IMR-90 (cell line): ENCODE results near the gene NEK6. TPM values are rescaled to one million over a fixed set of nuclear protein-coding genes. Genes with fewer than 3 reads are reported as not detected.

ENCODE experiments used
- ATAC-seq: fragments of 200-7000 bp; cut with Tn5 transposase; 2 replicates; pipeline ENCODE4 v1.9.1; 2020; ENCODE audit warnings: low read depth, mild to moderate bottlenecking, moderate library complexity
- BruUV-seq: library from RNA; stranded (reverse); fragments of 400-500 nt; replicated peaks from 2 replicates; lab custom pipeline; 2021; lab: Mats Ljungman, UMichigan
- CTCF ChIA-PET: fragments of 300-600 bp; formaldehyde crosslinking; extraction: SDS; loops from one replicate; lab custom pipeline; 2021; ENCODE audit warnings: antibody characterized with exemption; lab: Yijun Ruan, JAX
- POLR2A ChIA-PET: fragments of 300-600 bp; sonication (Branson Sonifier 250); formaldehyde crosslinking; loops from one replicate; lab custom pipeline; 2022; ENCODE audit warnings: antibody characterized with exemption; ENCODE audit not compliant: unreplicated experiment; lab: Charles Lee
- DNase-seq: peaks from one replicate; pipeline ENCODE4 v3.0.0; 2013
- H2AFZ ChIP-seq: replicated peaks from 2 replicates; pipeline ENCODE3; 2013; ENCODE audit warnings: low read length, mild to moderate bottlenecking; ENCODE audit not compliant: poor library complexity
- H2AK5ac ChIP-seq: 2 replicates; pipeline ENCODE4 v1.6.1; 2013; ENCODE audit warnings: low read depth, low read length, inconsistent platforms
- H2AK9ac ChIP-seq: replicated peaks from 2 replicates; pipeline ENCODE3; 2013; ENCODE audit warnings: mild to moderate bottlenecking, low read depth, low read length, moderate library complexity; ENCODE audit not compliant: poor library complexity
- H2BK120ac ChIP-seq: 2 replicates; pipeline ENCODE4 v1.6.1; 2013; ENCODE audit warnings: low read depth, low read length, inconsistent platforms
- H2BK15ac ChIP-seq: 3 replicates; pipeline ENCODE4 v1.6.1; 2013; ENCODE audit warnings: low read depth, low read length, inconsistent platforms
- H2BK20ac ChIP-seq: 2 replicates; pipeline ENCODE4 v1.6.1; 2013; ENCODE audit warnings: low read depth, mild to moderate bottlenecking, inconsistent platforms, low read length, moderate library complexity
- H2BK5ac ChIP-seq: 2 replicates; pipeline ENCODE4 v1.6.1; 2013; ENCODE audit warnings: mild to moderate bottlenecking, low read depth, low read length, inconsistent platforms; ENCODE audit not compliant: poor library complexity, severe bottlenecking
- H3K14ac ChIP-seq: replicated peaks from 2 replicates; pipeline ENCODE4 v1.6.1; 2013; ENCODE audit warnings: low read depth, low read length, inconsistent platforms
- H3K18ac ChIP-seq: 2 replicates; pipeline ENCODE4 v1.6.1; 2013; ENCODE audit warnings: low read depth, low read length, control low read depth
- H3K23ac ChIP-seq: 2 replicates; pipeline ENCODE4 v1.6.1; 2013; ENCODE audit warnings: low read depth, low read length, inconsistent platforms
- H3K27ac ChIP-seq: 2 replicates; pipeline ENCODE4 v1.5.1; 2013; ENCODE audit warnings: mild to moderate bottlenecking, control low read depth, low read length; ENCODE audit not compliant: insufficient read depth
- H3K27me3 ChIP-seq: 2 replicates; pipeline ENCODE4 v1.6.1; 2013; ENCODE audit warnings: low read length; ENCODE audit not compliant: control insufficient read depth, insufficient read depth
- H3K36me3 ChIP-seq: 2 replicates; pipeline ENCODE4 v1.6.1; 2013; ENCODE audit warnings: low read length, mixed read lengths; ENCODE audit not compliant: control insufficient read depth, insufficient read depth
- H3K4ac ChIP-seq: 2 replicates; pipeline ENCODE4 v1.6.1; 2013; ENCODE audit warnings: low read depth, low read length, inconsistent platforms
- H3K4me1 ChIP-seq: 2 replicates; pipeline ENCODE4 v1.6.1; 2013; ENCODE audit warnings: low read length, mixed read lengths; ENCODE audit not compliant: control insufficient read depth, insufficient read depth
- H3K4me2 ChIP-seq: 2 replicates; pipeline ENCODE4 v1.6.1; 2013; ENCODE audit warnings: low read depth, mild to moderate bottlenecking, control low read depth, low read length, moderate library complexity
- H3K4me3 ChIP-seq: 2 replicates; pipeline ENCODE4 v1.5.1; 2013; ENCODE audit warnings: low read depth, mild to moderate bottlenecking, control low read depth, low read length, moderate library complexity; ENCODE audit not compliant: insufficient read depth
- H3K56ac ChIP-seq: 2 replicates; pipeline ENCODE4 v1.6.1; 2013; ENCODE audit warnings: low read length, inconsistent platforms; ENCODE audit not compliant: insufficient read depth; ENCODE audit errors: extremely low read depth
- H3K79me1 ChIP-seq, 2 experiments: 2 replicates each; pipeline ENCODE4 v1.6.1; 2013; ENCODE audit warnings: low read length in 2 of 2, inconsistent platforms in 1 of 2, low read depth in 1 of 2
- H3K9ac ChIP-seq: 2 replicates; pipeline ENCODE4 v1.6.1; 2013; ENCODE audit warnings: low read depth, low read length, control low read depth
- H3K9me1 ChIP-seq: 2 replicates; pipeline ENCODE4 v1.6.1; 2013; ENCODE audit warnings: low read length, inconsistent platforms; ENCODE audit not compliant: insufficient read depth
- H3K9me3 ChIP-seq: 2 replicates; pipeline ENCODE4 v1.6.1; 2013; ENCODE audit warnings: low read length; ENCODE audit not compliant: control insufficient read depth, insufficient read depth
- H4K20me1 ChIP-seq: 2 replicates; pipeline ENCODE4 v1.6.1; 2013; ENCODE audit warnings: low read length, inconsistent platforms; ENCODE audit not compliant: insufficient read depth
- H4K5ac ChIP-seq: 2 replicates; pipeline ENCODE4 v1.6.1; 2013; ENCODE audit warnings: mild to moderate bottlenecking, low read depth, low read length, control low read depth
- H4K8ac ChIP-seq, 2 experiments: 2 replicates each; pipeline ENCODE4 v1.6.1; 2013; ENCODE audit warnings: low read depth in 2 of 2, low read length in 2 of 2, control low read depth in 1 of 2, inconsistent platforms in 1 of 2
- H4K91ac ChIP-seq: 2 replicates; pipeline ENCODE4 v1.6.1; 2013; ENCODE audit warnings: low read depth, low read length, inconsistent platforms; ENCODE audit not compliant: insufficient read depth
- BHLHE40 ChIP-seq: fragments of 150-350 bp; IDR thresholded peaks from 2 replicates; pipeline ENCODE4 v1.6.1; 2016; ENCODE audit warnings: mild to moderate bottlenecking, low read depth, low read length
- CEBPB ChIP-seq: IDR thresholded peaks from 2 replicates; pipeline ENCODE4 v1.6.1; 2012; ENCODE audit warnings: low read depth, low read length, improper control_type of control experiment
- CHD1 ChIP-seq: IDR thresholded peaks from 2 replicates; pipeline ENCODE4 v1.6.1; 2012; ENCODE audit warnings: low read depth, low read length, improper control_type of control experiment
- FOS ChIP-seq: fragments of 150-350 bp; IDR thresholded peaks from 2 replicates; pipeline ENCODE4 v1.6.1; 2016; ENCODE audit warnings: low read depth, low read length
- MAFK ChIP-seq: IDR thresholded peaks from 2 replicates; pipeline ENCODE4 v1.6.1; 2012; ENCODE audit warnings: low read depth, low read length, improper control_type of control experiment
- MAZ ChIP-seq: IDR thresholded peaks from 2 replicates; pipeline ENCODE4 v1.6.1; 2012; ENCODE audit warnings: low read depth, mild to moderate bottlenecking, low read length, improper control_type of control experiment, moderate library complexity, borderline replicate concordance
- NFE2L2 ChIP-seq: fragments of 150-350 bp; IDR thresholded peaks from 2 replicates; pipeline ENCODE4 v1.6.1; 2016; ENCODE audit warnings: low read depth, mild to moderate bottlenecking, low read length
- POLR2A ChIP-seq: IDR thresholded peaks from 2 replicates; pipeline ENCODE4 v1.6.1; 2012; ENCODE audit warnings: mild to moderate bottlenecking, low read depth, low read length
- RAD21 ChIP-seq: IDR thresholded peaks from 2 replicates; pipeline ENCODE4 v1.6.1; 2012; ENCODE audit warnings: low read length, improper control_type of control experiment
- RCOR1 ChIP-seq: IDR thresholded peaks from 2 replicates; pipeline ENCODE4 v1.6.1; 2012; ENCODE audit warnings: mild to moderate bottlenecking, low read length, improper control_type of control experiment; ENCODE audit not compliant: insufficient replicate concordance
- WGBS, 2 experiments: methylation state at CpG; one replicate each; pipeline versions ENCODE4 v1.1.5 to v1.1.7; 2013; ENCODE audit warnings: missing lambda C conversion rate in 2 of 2; ENCODE audit not compliant: insufficient read length in 1 of 2; ENCODE audit errors: extremely low coverage in 2 of 2; 5-methylcytosine and 5-hydroxymethylcytosine counted together
- dilution Hi-C: fragments of 300-500 bp; cut with HindIII; formaldehyde crosslinking; loops from one replicate; pipeline ENCODE4 v1.14.3; 2018; ENCODE audit warnings: low sequenced_read_pairs; ENCODE audit not compliant: unreplicated experiment
- in situ Hi-C: fragments of 300-500 bp; cut with MboI; formaldehyde crosslinking; loops from 3 replicates; pipeline ENCODE4 v1.14.3; 2019; ENCODE audit warnings: low sequenced_read_pairs, inconsistent platforms, mixed read lengths
- intact Hi-C: fragments of 100-400 bp; cut with micrococcal nuclease; formaldehyde crosslinking; loops from 2 replicates; pipeline ENCODE4 v1.10.0; 2022
- polyA plus RNA-seq, 3 experiments: library from polyadenylated mRNA; depleted of rRNA; stranded (reverse); fragments of >200 nt; gene quantifications; 2 replicates each; pipeline ENCODE4 v1.2.3, GENCODE V29; 2012; ENCODE audit warnings: low replicate concordance in 1 of 3
- total RNA-seq: library from RNA; depleted of rRNA; stranded (reverse); fragments of >200 nt; gene quantifications from 2 replicates; pipeline ENCODE4 v1.2.3, GENCODE V29; 2012
- TF ChIP-seq, protein P1 (sequence below): fragments of 150-350 bp; IDR thresholded peaks from 2 replicates; pipeline ENCODE4 v1.6.1; 2017; ENCODE audit warnings: mild to moderate bottlenecking, antibody characterized with exemption, low read length, low read depth
- TF ChIP-seq, protein P2 (sequence below): fragments of 150-350 bp; IDR thresholded peaks from 2 replicates; pipeline ENCODE4 v1.6.1; 2016; ENCODE audit warnings: low read depth, mild to moderate bottlenecking, low read length, moderate library complexity, borderline replicate concordance

The NEK6 gene
- total and polyA plus RNA-seq, 2 of the 4 experiments (the other 2 are of a cell fraction), result 79.9 to 112 TPM

DNA sequence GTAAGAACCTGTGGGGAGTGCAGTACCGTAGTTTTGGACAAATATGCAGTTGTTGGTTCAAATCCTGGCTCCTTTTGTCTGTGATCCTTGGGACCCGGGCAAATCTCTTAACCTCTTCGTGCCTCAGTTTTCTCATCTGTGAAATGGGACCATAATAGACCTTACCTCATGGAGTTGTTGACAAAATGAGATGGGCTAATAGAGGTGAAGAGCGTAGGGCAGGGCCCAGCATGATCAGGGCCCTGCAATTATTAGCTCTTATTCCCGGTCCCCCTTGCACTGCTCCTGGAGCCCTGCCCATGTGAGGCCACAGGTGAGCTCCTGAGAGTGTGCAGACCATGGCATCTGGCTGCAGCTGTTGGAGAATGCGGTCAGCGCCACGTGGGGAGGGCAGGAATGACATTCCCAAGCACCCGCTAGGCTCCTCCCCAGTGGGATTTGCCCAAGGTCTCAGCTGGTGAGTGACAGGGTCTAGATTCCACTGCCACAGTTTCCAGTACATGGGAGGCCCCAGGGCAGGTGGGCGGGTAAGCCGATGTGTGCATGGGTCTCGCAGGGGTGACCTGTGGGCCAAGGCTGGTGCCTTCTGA, 41.0 kb downstream of the NEK6 start (continued):
- TF ChIP-seq NFE2L2, result no peak

DNA sequence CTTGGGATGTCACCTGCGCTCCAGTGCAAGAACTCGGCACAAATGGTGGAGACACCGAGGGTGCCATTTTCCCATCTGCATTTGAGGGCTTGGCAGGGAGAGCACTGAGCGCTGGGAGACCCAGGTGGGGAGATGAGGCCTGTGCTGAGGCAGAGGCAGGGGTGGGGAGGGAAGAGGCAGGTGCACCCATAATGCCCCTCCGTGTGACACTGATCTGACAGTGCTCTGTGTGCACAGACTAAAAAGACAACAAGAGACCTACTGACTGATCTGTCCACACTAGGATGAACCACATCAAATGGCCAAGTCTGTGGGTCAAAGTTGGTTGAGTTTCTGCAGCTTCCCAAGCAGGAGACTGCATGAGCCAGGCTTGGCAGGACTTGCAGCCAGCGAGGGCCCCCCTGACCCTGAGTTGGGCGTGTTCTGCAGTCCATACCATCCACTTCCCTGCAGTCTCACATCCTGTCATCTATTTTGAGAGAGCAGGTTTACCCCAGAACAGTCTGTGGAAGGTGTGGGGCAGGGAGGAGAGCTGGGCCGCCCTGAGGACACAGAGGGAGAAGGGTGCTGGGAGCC, 41.9 kb downstream of the NEK6 start:
- Histone ChIP-seq H3K14ac (peak overlapping the region; percentile 12), H3K56ac (no peak overlapping the region), H2AK9ac (peak overlapping the region; percentile 31), H3K9me3 (no peaks in the 10 kb centered on the region), H3K9me1 (peaks cover 53% of the 10 kb centered on the region), H4K91ac (peak overlapping the region; percentile 97; the same call in 1 of the 2 replicates), H2BK5ac (peak overlapping the region; percentile 43), H3K79me1 (peaks cover 51 to 98% of the 10 kb centered on the region in 2 experiments), H2BK15ac (no peak overlapping the region), H3K27ac (peak overlapping the region; percentile 6), H4K20me1 (peaks cover 25% of the 10 kb centered on the region), H3K4ac (peak overlapping the region; percentile 99), H3K23ac (peak overlapping the region; percentile 68; the same call in 1 of the 2 replicates), H2AFZ (no peak overlapping the region), H2BK20ac (peak overlapping the region; percentile 31; the same call in 1 of the 2 replicates), H3K9ac (0 out of 2 replicates have a peak overlapping the region, but pooled peaks have one; percentile 5), H4K5ac (peak overlapping the region; percentile 10; the same call in 1 of the 2 replicates), H3K4me3 (no peak overlapping the region), H3K36me3 (peaks cover 46% of the 10 kb centered on the region), H3K18ac (no peak overlapping the region), H2AK5ac (peak overlapping the region; percentile 68), H3K27me3 (no peaks in the 10 kb centered on the region), H2BK120ac (peak overlapping the region; percentile 42), H3K4me2 (no peak overlapping the region), H3K4me1 (peaks cover 56% of the 10 kb centered on the region), H4K8ac (peak overlapping the region in 1 of 2 experiments; percentile 6; a peak in 3 of 4 replicates)
- no peak for ATAC-seq
- 94% methylated on average over 2 of the region's 8 CpGs; no CpG with 5 or more reads in 1 of the 2 experiments for WGBS, 2 experiments
- ChIA-PET POLR2A (no interaction called here), CTCF (no interaction called here)
- in situ Hi-C loops, result loop anchor here (25.0 kb wide), 1 partner anchor 762 kb away; no protein-coding TSS in a partner anchor
- peak; percentile 34 for DNase-seq
- dilution Hi-C loops, result no loop called here
- intact Hi-C loops, result no loop called here
- no TSS peak for BruUV-seq
- TF ChIP-seq, protein P1, sequence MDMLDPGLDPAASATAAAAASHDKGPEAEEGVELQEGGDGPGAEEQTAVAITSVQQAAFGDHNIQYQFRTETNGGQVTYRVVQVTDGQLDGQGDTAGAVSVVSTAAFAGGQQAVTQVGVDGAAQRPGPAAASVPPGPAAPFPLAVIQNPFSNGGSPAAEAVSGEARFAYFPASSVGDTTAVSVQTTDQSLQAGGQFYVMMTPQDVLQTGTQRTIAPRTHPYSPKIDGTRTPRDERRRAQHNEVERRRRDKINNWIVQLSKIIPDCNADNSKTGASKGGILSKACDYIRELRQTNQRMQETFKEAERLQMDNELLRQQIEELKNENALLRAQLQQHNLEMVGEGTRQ, result no peak
- no peak for TF ChIP-seq RAD21
- TF ChIP-seq RCOR1, result no peak
- no peak for TF ChIP-seq CHD1
- TF ChIP-seq MAFK, result no peak
- TF ChIP-seq, protein P2, sequence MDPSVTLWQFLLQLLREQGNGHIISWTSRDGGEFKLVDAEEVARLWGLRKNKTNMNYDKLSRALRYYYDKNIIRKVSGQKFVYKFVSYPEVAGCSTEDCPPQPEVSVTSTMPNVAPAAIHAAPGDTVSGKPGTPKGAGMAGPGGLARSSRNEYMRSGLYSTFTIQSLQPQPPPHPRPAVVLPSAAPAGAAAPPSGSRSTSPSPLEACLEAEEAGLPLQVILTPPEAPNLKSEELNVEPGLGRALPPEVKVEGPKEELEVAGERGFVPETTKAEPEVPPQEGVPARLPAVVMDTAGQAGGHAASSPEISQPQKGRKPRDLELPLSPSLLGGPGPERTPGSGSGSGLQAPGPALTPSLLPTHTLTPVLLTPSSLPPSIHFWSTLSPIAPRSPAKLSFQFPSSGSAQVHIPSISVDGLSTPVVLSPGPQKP, result no peak
- no peak for TF ChIP-seq MAZ
- no peak for TF ChIP-seq BHLHE40
- no peak for TF ChIP-seq POLR2A
- TF ChIP-seq FOS, result no peak
- TF ChIP-seq NFE2L2, result no peak
- no peak for TF ChIP-seq CEBPB
